ENCODE data around the gene ANKRD24.

GRCh38 chr19:4260613-4261191, 78.2 kb downstream of the ANKRD24 start:
- TF ChIP-seq POLR2AphosphoS5 (IDR thresholded peaks at IDR 0.05; ENCODE audit: low read depth, low read length) (no peak), CTCF (IDR thresholded peaks at IDR 0.05) (no peak), REST (IDR thresholded peaks at IDR 0.05; ENCODE audit: insufficient read depth in 1 of 2, low read depth in 2 of 2, low read length in 1 of 2) (no peak), TCF7L2 (IDR thresholded peaks at IDR 0.05; ENCODE audit: low read depth, low read length) (no peak), SIN3A (IDR thresholded peaks at IDR 0.05; ENCODE audit: borderline replicate concordance, insufficient read depth, low read depth, low read length) (no peak)
